GM10266 (cell line): ENCODE measurements around the gene MLLT10.

Experiments
- DNase-seq: peaks from one replicate; pipeline ENCODE4 v3.0.0; 2012; ENCODE audit errors: extremely low spot score
- CTCF ChIP-seq: IDR thresholded peaks from 2 replicates; pipeline ENCODE4 v1.5.1; 2012; ENCODE audit warnings: mild to moderate bottlenecking, low read depth; ENCODE audit not compliant: control insufficient read depth, insufficient read depth; ENCODE audit errors: missing control alignments

The MLLT10 gene

GRCh38 chr10:21501091-21501490 lies 32.9 kb upstream of the MLLT10 start:
- no peak for TF ChIP-seq CTCF
- DNase-seq: no peak

DNA sequence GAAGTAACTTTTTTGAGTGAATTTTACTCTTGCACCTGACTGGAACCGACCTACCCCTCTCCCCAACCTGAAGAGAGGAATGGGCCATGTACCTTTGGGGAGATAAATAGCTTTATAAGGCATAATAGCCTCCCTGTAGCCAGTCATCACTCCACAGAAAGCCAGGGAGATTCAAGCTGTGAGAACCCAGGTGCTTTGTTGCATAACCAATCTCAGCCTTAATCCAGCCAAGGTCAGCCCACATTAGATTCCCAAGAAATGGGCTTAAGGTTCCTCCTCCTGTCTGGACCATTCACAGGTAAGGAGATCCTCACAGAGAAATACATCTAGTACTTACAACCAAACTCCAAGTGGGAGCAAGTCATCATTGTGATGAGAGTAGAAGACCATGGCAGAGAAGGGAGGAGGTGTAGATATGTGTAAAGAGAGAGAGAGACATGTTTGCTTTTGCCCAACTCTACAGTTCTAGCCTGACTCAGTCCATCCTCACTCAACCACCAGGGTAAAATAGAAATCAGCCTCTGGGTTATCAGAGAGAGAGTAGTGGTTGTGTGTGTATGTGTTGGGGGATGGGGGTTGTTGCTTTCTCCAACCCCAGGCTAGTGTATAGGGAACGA lies 32.2 kb upstream of the MLLT10 start:
- no peak for TF ChIP-seq CTCF
- no peak for DNase-seq

DNA sequence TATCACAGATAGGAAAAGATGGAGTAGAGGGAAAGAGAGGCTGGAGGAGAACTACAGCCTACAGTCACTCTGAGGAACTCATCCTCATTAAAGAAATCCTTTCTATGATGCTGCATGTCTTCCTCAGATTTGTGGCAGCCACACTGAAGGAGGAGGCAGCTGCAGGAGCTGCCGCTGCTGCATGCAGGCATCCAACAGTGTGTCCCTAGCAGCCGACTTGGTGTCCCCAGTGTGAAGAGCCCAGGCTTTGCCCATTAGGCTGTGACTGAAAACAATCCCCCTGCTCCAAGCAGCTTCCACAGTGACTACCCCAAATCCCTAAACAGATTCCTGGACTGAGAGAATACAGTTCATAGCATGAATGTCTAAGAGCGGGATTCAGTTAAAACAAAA lies 31.7 kb upstream of the MLLT10 start:
- TF ChIP-seq CTCF: no peak
- DNase-seq: no peak

DNA sequence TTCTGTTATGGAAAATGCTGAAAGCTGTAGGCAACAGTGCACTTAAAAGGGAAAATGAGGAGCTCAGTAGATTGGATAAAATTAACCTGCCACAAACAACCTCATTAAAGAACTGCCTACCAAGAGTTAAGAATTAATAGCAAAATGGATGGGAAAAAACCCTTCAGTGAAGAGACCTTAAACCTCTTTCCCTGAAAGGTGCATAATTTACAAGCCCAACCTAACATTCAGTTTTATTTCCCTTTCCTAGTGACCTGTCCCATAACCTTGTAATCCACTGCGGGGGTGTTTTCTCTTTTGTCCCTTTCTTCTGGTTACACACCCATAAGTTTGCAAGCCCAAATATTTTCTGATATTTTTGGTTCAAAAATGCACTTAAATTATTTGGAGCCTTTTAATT lies 30.5 kb upstream of the MLLT10 start:
- DNase-seq: no peak
- no peak for TF ChIP-seq CTCF

DNA sequence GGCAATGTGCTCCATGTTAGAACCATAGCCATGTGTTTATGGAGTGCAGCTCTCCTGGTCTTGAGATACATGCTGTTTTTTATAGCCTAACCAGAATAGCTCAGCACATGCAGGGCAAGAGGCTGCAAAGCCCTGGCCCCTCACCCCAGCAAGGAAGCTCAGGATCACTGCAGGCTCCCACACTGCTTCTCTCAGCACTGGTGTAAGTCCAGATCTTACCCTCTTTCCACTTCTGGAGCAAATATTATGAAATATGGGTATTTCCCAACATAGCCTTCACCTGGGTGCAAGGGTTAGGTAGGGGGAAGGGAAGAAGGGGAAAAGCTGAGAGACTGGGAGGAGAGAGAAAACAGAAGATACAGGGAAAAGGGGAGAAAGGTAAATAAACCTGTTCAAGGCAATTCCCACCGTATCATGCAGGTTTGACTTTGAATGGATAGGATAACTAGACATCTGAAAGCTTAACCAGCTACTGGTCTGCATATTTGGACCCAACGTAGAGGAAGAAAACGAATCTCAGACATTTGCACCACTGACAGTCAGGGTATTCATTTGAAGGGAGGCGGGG lies 28.2 kb upstream of the MLLT10 start:
- no peak for TF ChIP-seq CTCF
- no peak for DNase-seq

GRCh38 chr10:21506351-21506750 lies 27.7 kb upstream of the MLLT10 start:
- DNase-seq: no peak
- TF ChIP-seq CTCF: no peak

DNA sequence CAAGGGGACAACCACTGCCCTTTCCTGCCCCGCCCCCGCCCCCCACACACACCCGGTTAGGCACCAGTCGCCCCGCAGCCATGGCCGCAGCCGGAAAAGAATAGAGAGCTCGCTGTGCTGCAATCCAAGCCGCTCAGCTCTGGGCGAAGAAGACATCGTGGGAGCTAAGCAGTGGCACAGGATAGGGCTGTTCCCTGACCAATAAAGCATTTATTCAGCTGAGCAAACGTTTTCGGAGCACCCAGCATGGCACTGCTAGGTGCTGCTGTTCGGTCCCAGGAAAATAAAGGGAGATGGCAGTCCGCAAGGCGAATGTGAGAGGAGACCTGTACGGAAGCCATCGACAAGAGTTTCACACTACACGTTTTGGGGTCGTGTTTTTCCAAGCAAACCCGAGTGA lies 26.9 kb upstream of the MLLT10 start:
- no peak for TF ChIP-seq CTCF
- no peak for DNase-seq
